ENCODE results near the gene DTX3L. TPM values are rescaled to one million over a fixed set of nuclear protein-coding genes. Genes with fewer than 3 reads are reported as not detected.

Gene DTX3L
- total and polyA plus RNA-seq, 2 of the 13 experiments (the other 11 are each of a cell fraction or from before 2014, with no cell fraction given), result 2.5 to 10.9 TPM

GRCh38 chr3:122578069-122578740 is 14.1 kb downstream of the DTX3L start (continued):
- TF ChIP-seq ZNF580 (CRISPR knock-in tag; IDR thresholded peaks at IDR 0.05; ENCODE audit: borderline replicate concordance, low read depth) (no peak), JDP2 (CRISPR knock-in tag; IDR thresholded peaks at IDR 0.05; ENCODE audit: borderline replicate concordance) (no peak)
- TF ChIP-seq, protein P1, sequence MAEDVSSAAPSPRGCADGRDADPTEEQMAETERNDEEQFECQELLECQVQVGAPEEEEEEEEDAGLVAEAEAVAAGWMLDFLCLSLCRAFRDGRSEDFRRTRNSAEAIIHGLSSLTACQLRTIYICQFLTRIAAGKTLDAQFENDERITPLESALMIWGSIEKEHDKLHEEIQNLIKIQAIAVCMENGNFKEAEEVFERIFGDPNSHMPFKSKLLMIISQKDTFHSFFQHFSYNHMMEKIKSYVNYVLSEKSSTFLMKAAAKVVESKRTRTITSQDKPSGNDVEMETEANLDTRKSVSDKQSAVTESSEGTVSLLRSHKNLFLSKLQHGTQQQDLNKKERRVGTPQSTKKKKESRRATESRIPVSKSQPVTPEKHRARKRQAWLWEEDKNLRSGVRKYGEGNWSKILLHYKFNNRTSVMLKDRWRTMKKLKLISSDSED (CRISPR knock-in tag; IDR thresholded peaks at IDR 0.05), result no peak

GRCh38 chr3:122580470-122580869 is 16.3 kb downstream of the DTX3L start:
- no peak overlapping the region for H3K4me2 ChIP-seq (ENCODE audit: low read depth, low read length)
- no peaks in the 10 kb centered on the region for H4K20me1 ChIP-seq (ENCODE audit: insufficient read depth, low read length)
- WGBS (ENCODE audit: low lambda C conversion rate), result 27% methylated on average over 3 of the region's 3 CpGs
- no peak overlapping the region for H3K4me3 ChIP-seq (replicated peaks in 1 of 3; ENCODE audit: insufficient read depth in 1 of 3, low read depth in 2 of 3, low read length in 3 of 3)
- no peak for ATAC-seq
- POLR2A ChIA-PET, result no interaction called here
- no peaks in the 10 kb centered on the region for H3K79me2 ChIP-seq (ENCODE audit: insufficient read depth, low read length)
- peaks cover 21% of the 10 kb centered on the region for H3K9me3 ChIP-seq (ENCODE audit: low read length)
- no peak for DNase-seq (ENCODE audit: low spot score)
- no peaks in the 10 kb centered on the region for H3K27me3 ChIP-seq (ENCODE audit: control insufficient read depth in 1 of 2, insufficient read depth in 2 of 2, low read length in 2 of 2)
- H2AFZ ChIP-seq (ENCODE audit: low read length), result no peak overlapping the region
- CTCF ChIA-PET (ENCODE audit: low intra/inter-chr PET ratio, low total read pairs), result no interaction called here
- in situ Hi-C loops (cut with HindIII; ENCODE audit: extremely low pct_ligation_motif_present, low pct_unique_long_range_greater_than_20kb) (no loop called here), intact Hi-C loops (cut with micrococcal nuclease; ENCODE audit: unreplicated experiment) (no loop called here)
- H3K36me3 ChIP-seq (replicated peaks in 1 of 2; ENCODE audit: control insufficient read depth in 1 of 2, insufficient read depth in 2 of 2, low read length in 2 of 2), result no peaks in the 10 kb centered on the region
- FAIRE-seq, result no peak
- no TSS peak for BruUV-seq (replicated peaks)
- H3K27ac ChIP-seq (ENCODE audit: extremely low read length, insufficient read depth, low read length), result no peak overlapping the region
- no peak for TF ChIP-seq FOXA3 (CRISPR knock-in tag; IDR thresholded peaks at IDR 0.05)
- no peak for TF ChIP-seq ZNF749 (CRISPR knock-in tag; IDR thresholded peaks at IDR 0.05; ENCODE audit: borderline replicate concordance)
- no peak for TF ChIP-seq TEAD3 (CRISPR knock-in tag; optimal IDR thresholded peaks at IDR 0.05; ENCODE audit: borderline replicate concordance)
- H3K4me1 ChIP-seq (ENCODE audit: insufficient read depth, low read length), result peaks cover 20% of the 10 kb centered on the region
- H3K9ac ChIP-seq (ENCODE audit: insufficient read depth, low read depth, low read length), result no peak overlapping the region

Measured in HepG2 (cell line).